Vagina (tissue), 2 donors: Measurements from ENCODE around the gene C16orf87. TPM values are rescaled to one million over a fixed set of nuclear protein-coding genes. Genes with fewer than 3 reads are reported as not detected.

Source experiments
- DNase-seq, 2 donors: peaks; one replicate each; pipeline ENCODE4 v3.0.0-alpha.2; 2017; ENCODE audit errors: extremely low spot score in 2 of 2
- H3K27ac ChIP-seq: fragments of 200-600 bp; sonication (generic); one replicate; pipeline ENCODE4 v1.5.1; 2019
- H3K27me3 ChIP-seq: fragments of 200-600 bp; sonication (generic); one replicate; pipeline ENCODE4 v1.5.1; 2019
- H3K36me3 ChIP-seq, 2 donors: fragments of 200-600 bp; sonication (generic); one replicate each; pipeline ENCODE4 v1.5.1; 2017 to 2019
- H3K4me1 ChIP-seq: fragments of 200-600 bp; sonication (generic); one replicate; pipeline ENCODE4 v1.5.1; 2019
- H3K4me3 ChIP-seq, 2 donors: fragments of 200-600 bp; sonication (generic); 1 replicate in 1 of 2; 2 replicates in 1 of 2; pipeline ENCODE4 v1.5.1; 2016 to 2019
- H3K9me3 ChIP-seq: fragments of 200-600 bp; sonication (generic); one replicate; pipeline ENCODE4 v1.5.1; 2019
- CTCF ChIP-seq, 3 experiments: fragments of 450-650 bp in 2 of 3; fragments of 200-600 bp in 1 of 3; sonication (generic) in 1 of 3; IDR thresholded peaks; one replicate each; pipeline ENCODE4 v1.5.1; 2017 to 2019; ENCODE audit warnings: antibody characterized with exemption in 3 of 3, mild to moderate bottlenecking in 2 of 3, moderate library complexity in 2 of 3
- POLR2A ChIP-seq, 2 donors: fragments of 450-650 bp; IDR thresholded peaks; one replicate each; pipeline ENCODE4 v1.6.1; 2017; ENCODE audit warnings: antibody characterized with exemption in 2 of 2, mild to moderate bottlenecking in 2 of 2, moderate library complexity in 2 of 2
- POLR2AphosphoS5 ChIP-seq, 2 donors: sonication (generic); formaldehyde crosslinking; IDR thresholded peaks; one replicate each; pipeline ENCODE4 v1.9.0; 2017; ENCODE audit warnings: antibody characterized with exemption in 2 of 2, mild to moderate bottlenecking in 2 of 2, low read depth in 1 of 2; ENCODE audit not compliant: insufficient read depth in 1 of 2
- intact Hi-C: fragments of 100-400 bp; cut with DNase I; formaldehyde crosslinking; loops from one replicate; pipeline ENCODE4 v1.15.1; 2023
- total RNA-seq: library from RNA; depleted of rRNA; stranded (reverse); fragments of >200 nt; gene quantifications from one replicate; pipeline ENCODE4 v1.2.3, GENCODE V29; 2016

C16orf87 gene
- total RNA-seq, 1 donor from 2014 or later, result 7.9 TPM

- H3K27ac ChIP-seq, result no peak overlapping the region
- no peak for TF ChIP-seq POLR2A (IDR thresholded peaks at IDR 0.05)
- TF ChIP-seq POLR2AphosphoS5 (IDR thresholded peaks at IDR 0.05; ENCODE audit: insufficient read depth in 1 of 2, low read depth in 1 of 2), result no peak
- no peak for TF ChIP-seq CTCF (IDR thresholded peaks at IDR 0.05)
Measured at GRCh38 chr16:46832757-46833459, 1.9 kb upstream of the C16orf87 start.

GRCh38 chr16:46830417-46830901 is 521 bp downstream of the C16orf87 start:
- no peak for TF ChIP-seq CTCF (IDR thresholded peaks at IDR 0.05)
- no peak for TF ChIP-seq POLR2AphosphoS5 (IDR thresholded peaks at IDR 0.05; ENCODE audit: insufficient read depth in 1 of 2, low read depth in 1 of 2)
- no peak for TF ChIP-seq POLR2A (IDR thresholded peaks at IDR 0.05)
- no peaks in the 10 kb centered on the region for H3K36me3 ChIP-seq
- H3K4me3 ChIP-seq, result peak overlapping the region; percentile 83 to 86
- intact Hi-C loops, result loop anchor here (5.0 kb wide), 1 partner anchor 143 kb away; the partner anchor contains the start of genes ORC6 and VPS35
- no peak for DNase-seq
- peaks cover 15% of the 10 kb centered on the region for H3K4me1 ChIP-seq
- peak overlapping the region; percentile 87 for H3K27ac ChIP-seq
- H3K9me3 ChIP-seq, result no peaks in the 10 kb centered on the region
- no peaks in the 10 kb centered on the region for H3K27me3 ChIP-seq

More at GRCh38 chr16:46832757-46833459, 1.9 kb upstream of the C16orf87 start:
- DNase-seq, result no peak
- Histone ChIP-seq H3K4me3 (no peak overlapping the region), H3K4me1 (peaks cover 15% of the 10 kb centered on the region), H3K36me3 (no peaks in the 10 kb centered on the region), H3K27me3 (no peaks in the 10 kb centered on the region), H3K9me3 (no peaks in the 10 kb centered on the region)
- intact Hi-C loops, result loop anchor here (5.0 kb wide), 1 partner anchor 146 kb away; the partner anchor contains the start of genes ORC6 and VPS35

- TF ChIP-seq CTCF (IDR thresholded peaks at IDR 0.05) (no peak), POLR2AphosphoS5 (IDR thresholded peaks at IDR 0.05; ENCODE audit: insufficient read depth in 1 of 2, low read depth in 1 of 2) (no peak), POLR2A (IDR thresholded peaks at IDR 0.05) (no peak)
- peak overlapping the region; percentile 87 for H3K27ac ChIP-seq
- H3K27me3 ChIP-seq, result no peaks in the 10 kb centered on the region
- H3K36me3 ChIP-seq, result no peaks in the 10 kb centered on the region
- DNase-seq, result no peak
- intact Hi-C loops, result no loop called here
- H3K9me3 ChIP-seq, result no peaks in the 10 kb centered on the region
- H3K4me3 ChIP-seq, result no peak overlapping the region
- H3K4me1 ChIP-seq, result peaks cover 15% of the 10 kb centered on the region
Measured at GRCh38 chr16:46828943-46829342, 2.0 kb downstream of the C16orf87 start.

- no peaks in the 10 kb centered on the region for H3K36me3 ChIP-seq
- H3K9me3 ChIP-seq, result no peaks in the 10 kb centered on the region
- peaks cover 15% of the 10 kb centered on the region for H3K4me1 ChIP-seq
- TF ChIP-seq POLR2AphosphoS5 (IDR thresholded peaks at IDR 0.05; ENCODE audit: insufficient read depth in 1 of 2, low read depth in 1 of 2) (no peak), CTCF (IDR thresholded peaks at IDR 0.05) (no peak), POLR2A (IDR thresholded peaks at IDR 0.05) (no peak)
- no peak overlapping the region for H3K27ac ChIP-seq
- intact Hi-C loops, result no loop called here
- no peak for DNase-seq
- no peaks in the 10 kb centered on the region for H3K27me3 ChIP-seq
- H3K4me3 ChIP-seq, result no peak overlapping the region
Measured at GRCh38 chr16:46828292-46828691, 2.7 kb downstream of the C16orf87 start.

- H3K36me3 ChIP-seq, result no peaks in the 10 kb centered on the region
- intact Hi-C loops, result no loop called here
- no peaks in the 10 kb centered on the region for H3K9me3 ChIP-seq
- no peak overlapping the region for H3K27ac ChIP-seq
- no peak for DNase-seq
- TF ChIP-seq POLR2AphosphoS5 (IDR thresholded peaks at IDR 0.05; ENCODE audit: insufficient read depth in 1 of 2, low read depth in 1 of 2), result no peak
- TF ChIP-seq CTCF (IDR thresholded peaks at IDR 0.05), result no peak
- no peak for TF ChIP-seq POLR2A (IDR thresholded peaks at IDR 0.05)
- peaks cover 13% of the 10 kb centered on the region for H3K4me1 ChIP-seq
- no peaks in the 10 kb centered on the region for H3K27me3 ChIP-seq
- H3K4me3 ChIP-seq, result no peak overlapping the region
Measured at GRCh38 chr16:46826631-46827030, 4.3 kb downstream of the C16orf87 start.
